Caco-2 (cell line): ENCODE results near the gene EIF4A2. TPM values are rescaled to one million over a fixed set of nuclear protein-coding genes. Genes with fewer than 3 reads are reported as not detected.

Experiments
- BruUV-seq: library from RNA; stranded (reverse); fragments of 400-500 nt; replicated peaks from 2 replicates; lab custom pipeline; 2021; lab: Mats Ljungman, UMichigan
- CTCF ChIA-PET: fragments of 300-600 bp; sonication (Branson Sonifier 250); formaldehyde crosslinking; loops from one replicate; lab custom pipeline; 2022; ENCODE audit warnings: antibody characterized with exemption; lab: Charles Lee
- POLR2A ChIA-PET: fragments of 300-600 bp; sonication (Branson Sonifier 250); formaldehyde crosslinking; loops from one replicate; lab custom pipeline; 2022; ENCODE audit warnings: antibody characterized with exemption; lab: Charles Lee
- DNase-seq, 2 experiments: peaks; one replicate each; pipeline versions ENCODE4 v3.0.0 to v3.0.0-alpha.2; 2020 to 2022
- H3K27me3 ChIP-seq: replicated peaks from 2 replicates; pipeline ENCODE4 v1.6.0; 2011; ENCODE audit warnings: low read length; ENCODE audit not compliant: control insufficient read depth, insufficient read depth
- H3K36me3 ChIP-seq: 2 replicates; pipeline ENCODE4 v1.5.1; 2011; ENCODE audit warnings: low read length; ENCODE audit not compliant: control insufficient read depth, insufficient read depth
- H3K4me1 ChIP-seq: fragments of 250-450 bp; sonication (Bioruptor Pico); 2 replicates; pipeline ENCODE4 v1.5.1; 2020; ENCODE audit warnings: mild to moderate bottlenecking
- H3K4me3 ChIP-seq: 2 replicates; pipeline ENCODE4 v1.5.1; 2011; ENCODE audit warnings: low read depth, mild to moderate bottlenecking, control low read depth, low read length
- H3K9me3 ChIP-seq: fragments of 250-450 bp; sonication (Bioruptor Pico); 2 replicates; pipeline ENCODE4 v1.5.1; 2020; ENCODE audit warnings: mild to moderate bottlenecking, moderate library complexity
- H3K27ac Mint-ChIP-seq: one replicate; pipeline ENCODE4 v1.8.0; 2022; ENCODE audit warnings: mixed read lengths; ENCODE audit not compliant: unreplicated experiment
- H3K27me3 Mint-ChIP-seq: one replicate; pipeline ENCODE4 v1.8.0; 2022; ENCODE audit warnings: mixed read lengths; ENCODE audit not compliant: insufficient read depth, unreplicated experiment
- H3K36me3 Mint-ChIP-seq: one replicate; pipeline ENCODE4 v1.8.0; 2022; ENCODE audit warnings: mild to moderate bottlenecking, mixed read lengths; ENCODE audit not compliant: insufficient read depth, unreplicated experiment
- H3K4me1 Mint-ChIP-seq: one replicate; pipeline ENCODE4 v1.8.0; 2022; ENCODE audit warnings: low read depth, mixed read lengths; ENCODE audit not compliant: unreplicated experiment
- H3K4me3 Mint-ChIP-seq: one replicate; pipeline ENCODE4 v1.8.0; 2022; ENCODE audit warnings: mild to moderate bottlenecking, moderate library complexity, mixed read lengths; ENCODE audit not compliant: unreplicated experiment
- H3K9me3 Mint-ChIP-seq: one replicate; pipeline ENCODE4 v1.8.0; 2022; ENCODE audit warnings: mixed read lengths; ENCODE audit not compliant: unreplicated experiment
- intact Hi-C: fragments of 100-400 bp; cut with micrococcal nuclease; formaldehyde crosslinking; loops from one replicate; pipeline ENCODE4 v1.10.0; 2022; ENCODE audit not compliant: unreplicated experiment
- microRNA-seq: library from miRNA; unstranded; fragments of <30 nt; microRNA quantifications from one replicate; pipeline ENCODE4 v1.2.0, GENCODE V29; 2022
- total RNA-seq: library from RNA; stranded (reverse); gene quantifications from 2 replicates; pipeline ENCODE4 v1.2.3, GENCODE V29; 2022
- TF ChIP-seq, protein P1 (sequence below), 2 experiments: fragments of 200-600 bp in 1 of 2; IDR thresholded peaks; 1 replicate in 1 of 2; 2 replicates in 1 of 2; pipeline versions ENCODE4 v1.5.1 to v1.8.0; 2011 to 2022; ENCODE audit warnings: antibody characterized with exemption in 1 of 2, control low read depth in 1 of 2, inconsistent platforms in 1 of 2, low read depth in 1 of 2, low read length in 1 of 2, mild to moderate bottlenecking in 1 of 2, moderate library complexity in 1 of 2; ENCODE audit not compliant: insufficient read depth in 1 of 2, severe bottlenecking in 1 of 2, unreplicated experiment in 1 of 2

Gene EIF4A2
- total RNA-seq, 1 experiment from 2014 or later, result 346 TPM

DNA sequence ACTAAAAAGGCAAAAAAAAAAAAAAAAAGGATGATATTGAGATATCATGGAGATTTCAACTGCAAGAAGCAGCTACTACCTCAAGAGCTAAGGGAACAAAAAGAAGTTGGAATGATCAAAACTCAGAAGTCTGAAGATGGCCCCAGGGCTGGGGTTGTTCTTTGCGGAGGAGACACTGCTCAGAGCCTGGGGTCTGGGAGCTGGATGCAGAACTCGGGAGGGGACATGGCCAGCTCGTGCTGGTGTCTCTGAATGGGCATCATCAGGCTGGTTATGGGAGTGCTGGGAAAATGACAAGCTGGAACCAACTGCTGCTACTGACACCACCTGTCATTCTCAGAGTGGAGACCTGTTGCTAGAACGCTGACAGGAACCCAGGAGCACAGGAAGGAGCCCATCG, 45.0 kb downstream of the EIF4A2 start:
- TF ChIP-seq, protein P1, sequence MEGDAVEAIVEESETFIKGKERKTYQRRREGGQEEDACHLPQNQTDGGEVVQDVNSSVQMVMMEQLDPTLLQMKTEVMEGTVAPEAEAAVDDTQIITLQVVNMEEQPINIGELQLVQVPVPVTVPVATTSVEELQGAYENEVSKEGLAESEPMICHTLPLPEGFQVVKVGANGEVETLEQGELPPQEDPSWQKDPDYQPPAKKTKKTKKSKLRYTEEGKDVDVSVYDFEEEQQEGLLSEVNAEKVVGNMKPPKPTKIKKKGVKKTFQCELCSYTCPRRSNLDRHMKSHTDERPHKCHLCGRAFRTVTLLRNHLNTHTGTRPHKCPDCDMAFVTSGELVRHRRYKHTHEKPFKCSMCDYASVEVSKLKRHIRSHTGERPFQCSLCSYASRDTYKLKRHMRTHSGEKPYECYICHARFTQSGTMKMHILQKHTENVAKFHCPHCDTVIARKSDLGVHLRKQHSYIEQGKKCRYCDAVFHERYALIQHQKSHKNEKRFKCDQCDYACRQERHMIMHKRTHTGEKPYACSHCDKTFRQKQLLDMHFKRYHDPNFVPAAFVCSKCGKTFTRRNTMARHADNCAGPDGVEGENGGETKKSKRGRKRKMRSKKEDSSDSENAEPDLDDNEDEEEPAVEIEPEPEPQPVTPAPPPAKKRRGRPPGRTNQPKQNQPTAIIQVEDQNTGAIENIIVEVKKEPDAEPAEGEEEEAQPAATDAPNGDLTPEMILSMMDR (IDR thresholded peaks at IDR 0.05; ENCODE audit: insufficient read depth in 1 of 2, low read depth in 1 of 2, low read length in 1 of 2, severe bottlenecking in 1 of 2, unreplicated experiment in 1 of 2), result no peak
- Histone ChIP-seq H3K4me1 (0 out of 2 replicates have a peak, but pooled peaks cover 2% of the 10 kb centered on the region), H3K27me3 (peaks cover 1% of the 10 kb centered on the region; the same call in 1 of the 2 replicates), H3K4me3 (no peak overlapping the region), H3K9me3 (no peaks in the 10 kb centered on the region), H3K36me3 (no peaks in the 10 kb centered on the region)
- ChIA-PET POLR2A (no interaction called here), CTCF (interaction anchor here (0.5 kb wide), 1 partner anchor 265 kb away, joined by 3 read pairs; no protein-coding TSS in a partner anchor)
- no peak for DNase-seq
- no peak overlapping the region for H3K4me3 Mint-ChIP-seq
- peaks cover 12% of the 10 kb centered on the region for H3K27me3 Mint-ChIP-seq
- no TSS peak for BruUV-seq
- peaks cover 7% of the 10 kb centered on the region for H3K4me1 Mint-ChIP-seq
- no peak overlapping the region for H3K27ac Mint-ChIP-seq
- intact Hi-C loops, result loop anchor here (10.0 kb wide), 1 partner anchor 574 kb away; no protein-coding TSS in a partner anchor
- H3K36me3 Mint-ChIP-seq, result no peaks in the 10 kb centered on the region
- no peaks in the 10 kb centered on the region for H3K9me3 Mint-ChIP-seq

DNA sequence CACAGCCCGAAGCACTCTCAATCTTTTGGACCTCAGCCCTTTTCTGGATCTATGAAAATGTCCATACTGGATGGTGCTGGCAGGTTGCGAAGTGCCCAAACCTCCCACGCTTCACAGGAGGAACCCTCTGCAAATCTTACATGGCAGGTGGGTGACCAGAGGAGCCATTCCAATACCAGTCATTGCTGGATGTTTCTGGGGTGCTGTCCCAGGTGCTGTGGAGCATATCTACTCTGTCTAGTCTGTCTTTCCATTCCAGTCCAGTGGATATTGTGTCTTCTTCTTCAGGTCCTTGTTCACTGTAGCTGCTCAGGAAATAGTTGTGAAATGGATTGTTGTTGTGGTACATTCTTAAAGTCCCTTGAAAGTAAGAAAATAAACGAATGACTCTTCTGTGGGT, 48.4 kb downstream of the EIF4A2 start:
- CTCF ChIA-PET, result no interaction called here
- Histone ChIP-seq H3K4me1 (0 out of 2 replicates have a peak, but pooled peaks cover 2% of the 10 kb centered on the region), H3K27me3 (peaks cover 1% of the 10 kb centered on the region; the same call in 1 of the 2 replicates), H3K4me3 (no peak overlapping the region), H3K36me3 (no peaks in the 10 kb centered on the region), H3K9me3 (no peaks in the 10 kb centered on the region)
- no TSS peak for BruUV-seq
- TF ChIP-seq, protein P1 (IDR thresholded peaks at IDR 0.05; ENCODE audit: insufficient read depth in 1 of 2, low read depth in 1 of 2, low read length in 1 of 2, severe bottlenecking in 1 of 2, unreplicated experiment in 1 of 2), result no peak
- no peak overlapping the region for H3K27ac Mint-ChIP-seq
- intact Hi-C loops, result no loop called here
- peaks cover 6% of the 10 kb centered on the region for H3K36me3 Mint-ChIP-seq
- no peak overlapping the region for H3K4me3 Mint-ChIP-seq
- no peaks in the 10 kb centered on the region for H3K9me3 Mint-ChIP-seq
- peaks cover 12% of the 10 kb centered on the region for H3K27me3 Mint-ChIP-seq
- DNase-seq, result no peak
- POLR2A ChIA-PET, result no interaction called here
- H3K4me1 Mint-ChIP-seq, result peaks cover under 1% of the 10 kb centered on the region

DNA sequence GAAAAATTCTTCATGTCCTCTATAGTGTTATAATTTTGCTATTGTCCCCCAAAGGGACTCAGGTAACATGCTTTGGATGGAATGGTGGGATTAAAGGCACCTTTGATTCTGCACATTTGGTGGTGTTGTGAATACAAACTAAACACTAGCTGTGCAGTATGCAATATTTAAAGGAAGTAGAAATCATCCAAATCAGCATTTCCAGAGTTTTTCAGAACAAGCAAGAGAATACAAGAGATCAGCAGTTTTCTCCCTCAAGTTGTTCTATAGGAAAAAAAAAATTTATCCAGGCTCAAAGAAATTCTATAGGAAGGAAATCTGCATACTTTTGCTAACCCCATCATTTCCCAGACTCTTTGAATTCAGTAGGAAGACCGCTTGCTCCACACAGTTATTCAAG, 48.9 kb downstream of the EIF4A2 start:
- peaks cover 6% of the 10 kb centered on the region for H3K36me3 Mint-ChIP-seq
- H3K4me3 ChIP-seq, result no peak overlapping the region
- H3K9me3 ChIP-seq, result no peaks in the 10 kb centered on the region
- ChIA-PET POLR2A (no interaction called here), CTCF (no interaction called here)
- H3K9me3 Mint-ChIP-seq, result no peaks in the 10 kb centered on the region
- H3K27me3 Mint-ChIP-seq, result peaks cover 12% of the 10 kb centered on the region
- TF ChIP-seq, protein P1 (IDR thresholded peaks at IDR 0.05; ENCODE audit: insufficient read depth in 1 of 2, low read depth in 1 of 2, low read length in 1 of 2, severe bottlenecking in 1 of 2, unreplicated experiment in 1 of 2), result no peak
- intact Hi-C loops, result no loop called here
- no peaks in the 10 kb centered on the region for H3K36me3 ChIP-seq
- no TSS peak for BruUV-seq
- no peak overlapping the region for H3K27ac Mint-ChIP-seq
- H3K4me1 ChIP-seq, result 0 out of 2 replicates have a peak, but pooled peaks cover 2% of the 10 kb centered on the region
- H3K4me1 Mint-ChIP-seq, result no peaks in the 10 kb centered on the region
- H3K4me3 Mint-ChIP-seq, result no peak overlapping the region
- DNase-seq, result no peak
- H3K27me3 ChIP-seq, result peaks cover 1% of the 10 kb centered on the region; the same call in 1 of the 2 replicates

Small RNAs within 50 kb of the gene (microRNA-seq; reads per million reads assigned to microRNA genes)
- gene MIR1248, result 4.6 reads per million, percentile 30 among the genes with 10 or more reads in this experiment

Other genes starting within 250 kb of the EIF4A2 start
- 1.6 and 3.2 TPM in 2 replicates for gene CRYGS, start 239.2 kb upstream of the EIF4A2 start, total RNA-seq
- 14.5 and 14.7 TPM in 2 replicates for gene TBCCD1, start 216.2 kb upstream of the EIF4A2 start, total RNA-seq
- 93.1 and 95.7 TPM in 2 replicates for gene DNAJB11, start 212.9 kb upstream of the EIF4A2 start, total RNA-seq
- 222 and 237 TPM in 2 replicates for gene AHSG, start 170.5 kb upstream of the EIF4A2 start, total RNA-seq
- gene FETUB, start 143.2 kb upstream of the EIF4A2 start, total RNA-seq, result 0.30 TPM in 1 of 2 replicates, not detected in the other
- gene HRG, start 117.6 kb upstream of the EIF4A2 start, total RNA-seq, result 0.12 TPM in 1 of 2 replicates, not detected in the other
- 6.7 and 9.5 TPM in 2 replicates for gene KNG1, start 66.2 kb upstream of the EIF4A2 start, total RNA-seq
- 52.6 and 62.2 TPM in 2 replicates for gene RFC4, start 22.9 kb downstream of the EIF4A2 start, total RNA-seq
- gene ADIPOQ, start 59.1 kb downstream of the EIF4A2 start, total RNA-seq, result not detected in 2 replicates
- 34.6 and 40.3 TPM in 2 replicates for gene ST6GAL1, start 146.9 kb downstream of the EIF4A2 start, total RNA-seq